HepG2 (cell line): ENCODE measurements around the gene TBX3. TPM values are rescaled to one million over a fixed set of nuclear protein-coding genes. Genes with fewer than 3 reads are reported as not detected.
A peak's percentile ranks its signal among the peaks of the same experiment; 100 is the strongest.

Experiments
- ATAC-seq: fragments of 200-7000 bp; cut with Tn5 transposase; 3 replicates; pipeline ENCODE4 v1.9.1; 2020; ENCODE audit warnings: mild to moderate bottlenecking, moderate library complexity
- BruUV-seq: library from RNA; stranded (reverse); fragments of 400-500 nt; replicated peaks from 2 replicates; lab custom pipeline; 2021; lab: Mats Ljungman, UMichigan
- CTCF ChIA-PET: fragments of 300-600 bp; formaldehyde crosslinking; extraction: SDS; loops from one replicate; lab custom pipeline; 2021; ENCODE audit warnings: low total read pairs, inconsistent platforms, low intra/inter-chr PET ratio; lab: Yijun Ruan, JAX
- POLR2A ChIA-PET: fragments of 350-600 bp; sonication (Branson Sonifier 250); formaldehyde crosslinking; loops from one replicate; lab custom pipeline; 2020; ENCODE audit warnings: antibody characterized with exemption, inconsistent platforms; lab: Yijun Ruan, JAX
- DNase-seq: peaks from one replicate; pipeline ENCODE4 v3.0.0-alpha.2; 2015; ENCODE audit warnings: low spot score
- FAIRE-seq: peaks from 3 replicates; lab custom pipeline; 2011; peaks lifted over from hg19 to GRCh38; lab: Jason Lieb, UNC
- H2AFZ ChIP-seq: one replicate; pipeline ENCODE4 v1.6.1; 2011; ENCODE audit warnings: low read length, inconsistent platforms
- H3K27ac ChIP-seq: fragments of 300-600 bp; 3 replicates; pipeline ENCODE4 v1.8.0; 2011; ENCODE audit warnings: mixed run types, mild to moderate bottlenecking, mixed read lengths, low read length, inconsistent platforms; ENCODE audit not compliant: insufficient read depth; ENCODE audit errors: extremely low read length
- H3K27me3 ChIP-seq, 2 experiments: fragments of 200-600 bp in 1 of 2; 2 replicates in 1 of 2; 3 replicates in 1 of 2; pipeline versions ENCODE4 v1.6.0 to v1.8.0; 2011; ENCODE audit warnings: low read length in 2 of 2, mild to moderate bottlenecking in 2 of 2, moderate library complexity in 2 of 2, inconsistent platforms in 1 of 2; ENCODE audit not compliant: insufficient read depth in 2 of 2, control insufficient read depth in 1 of 2
- H3K36me3 ChIP-seq, 2 experiments: fragments of 200-600 bp in 1 of 2; replicated peaks in 1 of 2; 2 replicates in 1 of 2; 3 replicates in 1 of 2; pipeline versions ENCODE4 v1.5.1 to v1.8.0; 2011; ENCODE audit warnings: low read length in 2 of 2, inconsistent platforms in 1 of 2; ENCODE audit not compliant: insufficient read depth in 2 of 2, control insufficient read depth in 1 of 2
- H3K4me1 ChIP-seq: 2 replicates; pipeline ENCODE4 v1.5.1; 2012; ENCODE audit warnings: low read length, inconsistent platforms; ENCODE audit not compliant: insufficient read depth
- H3K4me2 ChIP-seq: 2 replicates; pipeline ENCODE4 v1.6.0; 2011; ENCODE audit warnings: low read depth, low read length, inconsistent platforms
- H3K4me3 ChIP-seq, 3 experiments: fragments of 200-600 bp in 1 of 3; sonication (generic), shearing (Covaris generic) in 1 of 3; replicated peaks in 1 of 3; 2 replicates each; pipeline ENCODE4 v1.5.1; 2011 to 2016; ENCODE audit warnings: low read length in 3 of 3, inconsistent platforms in 2 of 3, low read depth in 2 of 3, mild to moderate bottlenecking in 2 of 3, control low read depth in 1 of 3, mixed read lengths in 1 of 3; ENCODE audit not compliant: insufficient read depth in 1 of 3
- H3K79me2 ChIP-seq: one replicate; pipeline ENCODE4 v1.6.1; 2011; ENCODE audit warnings: low read length, inconsistent platforms; ENCODE audit not compliant: insufficient read depth
- H3K9ac ChIP-seq: 2 replicates; pipeline ENCODE4 v1.6.0; 2011; ENCODE audit warnings: mild to moderate bottlenecking, low read depth, low read length, inconsistent platforms; ENCODE audit not compliant: insufficient read depth
- H3K9me3 ChIP-seq: 2 replicates; pipeline ENCODE4 v1.5.1; 2012; ENCODE audit warnings: mild to moderate bottlenecking, low read length
- H4K20me1 ChIP-seq: 2 replicates; pipeline ENCODE4 v1.6.0; 2011; ENCODE audit warnings: inconsistent platforms, mild to moderate bottlenecking, low read length, moderate library complexity; ENCODE audit not compliant: insufficient read depth
- GTF3A ChIP-seq: sonication (generic); formaldehyde crosslinking; conservative IDR thresholded peaks from 2 replicates; pipeline ENCODE4 v1.4.0; 2020; ENCODE audit warnings: mild to moderate bottlenecking, missing genetic modification reagents
- HINFP ChIP-seq: sonication (generic); formaldehyde crosslinking; IDR thresholded peaks from 2 replicates; pipeline ENCODE4 v1.4.0; 2020; ENCODE audit warnings: low read depth, mild to moderate bottlenecking, missing genetic modification reagents
- HOXA3 ChIP-seq: sonication (generic); formaldehyde crosslinking; IDR thresholded peaks from 2 replicates; pipeline ENCODE4 v1.5.0; 2020; ENCODE audit warnings: missing genetic modification reagents
- KDM3A ChIP-seq: IDR thresholded peaks from 2 replicates; pipeline ENCODE4 v1.6.1; 2018; ENCODE audit warnings: low read depth, missing compliant biosample characterization
- PAWR ChIP-seq: sonication (generic); formaldehyde crosslinking; IDR thresholded peaks from 2 replicates; pipeline ENCODE4 v1.4.0; 2020; ENCODE audit warnings: missing genetic modification reagents, mild to moderate bottlenecking, borderline replicate concordance
- SOX13 ChIP-seq, 3 experiments: fragments of 450-650 bp in 1 of 3; sonication (generic) in 1 of 3; formaldehyde crosslinking in 1 of 3; IDR thresholded peaks in 2 of 3; conservative IDR thresholded peaks in 1 of 3; 2 replicates each; pipeline versions ENCODE4 v1.5.0 to v1.6.1; 2016 to 2020; ENCODE audit warnings: antibody characterized with exemption in 1 of 3, mild to moderate bottlenecking in 1 of 3, missing compliant biosample characterization in 1 of 3, missing genetic modification reagents in 1 of 3, moderate library complexity in 1 of 3
- SOX5 ChIP-seq: IDR thresholded peaks from 2 replicates; pipeline ENCODE4 v1.6.1; 2016; ENCODE audit warnings: borderline replicate concordance
- TCF7 ChIP-seq: sonication (generic); IDR thresholded peaks from 2 replicates; pipeline ENCODE4 v1.6.1; 2016; ENCODE audit warnings: antibody characterized with exemption, low read depth
- ZNF629 ChIP-seq: sonication (generic); formaldehyde crosslinking; conservative IDR thresholded peaks from 2 replicates; pipeline ENCODE4 v1.5.0; 2020; ENCODE audit warnings: missing genetic modification reagents
- ZNF891 ChIP-seq: sonication (generic); formaldehyde crosslinking; IDR thresholded peaks from 2 replicates; pipeline ENCODE4 v1.5.0; 2020; ENCODE audit warnings: mild to moderate bottlenecking, missing genetic modification reagents
- WGBS: methylation state at CpG from one replicate; pipeline ENCODE4 v1.1.6; 2017; ENCODE audit warnings: low lambda C conversion rate; 5-methylcytosine and 5-hydroxymethylcytosine counted together
- in situ Hi-C: cut with HindIII; loops from 2 replicates; pipeline ENCODE4 v1.10.0; 2017; ENCODE audit warnings: low pct_unique_long_range_greater_than_20kb; ENCODE audit not compliant: extremely low pct_ligation_motif_present
- intact Hi-C: fragments of 100-400 bp; cut with micrococcal nuclease; formaldehyde crosslinking; loops from one replicate; pipeline ENCODE4 v1.10.0; 2022; ENCODE audit not compliant: unreplicated experiment
- polyA plus RNA-seq, 8 experiments: library from polyadenylated mRNA; depleted of rRNA in 3 of 8; stranded (reverse) in 7 of 8; unstranded in 1 of 8; fragments of >200 nt; fragmentation: Illumina TruSeq in 4 of 8; extraction: Trizol in 4 of 8; gene quantifications; 2 replicates each; pipeline versions ENCODE4 v1.2.1 to v1.2.3, GENCODE V29; 2011 to 2016; ENCODE audit warnings: low read depth in 4 of 8, missing spikeins in 1 of 8, mixed read lengths in 1 of 8; ENCODE audit not compliant: insufficient read depth in 1 of 8
- total RNA-seq, 5 experiments: library from RNA; depleted of rRNA; stranded (reverse); fragments of >200 nt; fragmentation: Illumina TruSeq; extraction: Trizol; gene quantifications; 2 replicates each; pipeline ENCODE4 v1.2.3, GENCODE V29; 2016; ENCODE audit warnings: low read depth in 1 of 5
- TF ChIP-seq, protein P1 (sequence below): sonication (generic); formaldehyde crosslinking; IDR thresholded peaks from 2 replicates; pipeline ENCODE4 v1.4.0; 2020; ENCODE audit warnings: missing genetic modification reagents
- TF ChIP-seq, protein P2 (sequence below): sonication (generic); formaldehyde crosslinking; IDR thresholded peaks from 2 replicates; pipeline ENCODE4 v1.8.1; 2023; ENCODE audit warnings: mild to moderate bottlenecking, missing genetic modification reagents, borderline replicate concordance

The TBX3 gene
- total and polyA plus RNA-seq, 2 of the 13 experiments (the other 11 are each of a cell fraction or from before 2014, with no cell fraction given): 27.1 to 42.4 TPM

DNA sequence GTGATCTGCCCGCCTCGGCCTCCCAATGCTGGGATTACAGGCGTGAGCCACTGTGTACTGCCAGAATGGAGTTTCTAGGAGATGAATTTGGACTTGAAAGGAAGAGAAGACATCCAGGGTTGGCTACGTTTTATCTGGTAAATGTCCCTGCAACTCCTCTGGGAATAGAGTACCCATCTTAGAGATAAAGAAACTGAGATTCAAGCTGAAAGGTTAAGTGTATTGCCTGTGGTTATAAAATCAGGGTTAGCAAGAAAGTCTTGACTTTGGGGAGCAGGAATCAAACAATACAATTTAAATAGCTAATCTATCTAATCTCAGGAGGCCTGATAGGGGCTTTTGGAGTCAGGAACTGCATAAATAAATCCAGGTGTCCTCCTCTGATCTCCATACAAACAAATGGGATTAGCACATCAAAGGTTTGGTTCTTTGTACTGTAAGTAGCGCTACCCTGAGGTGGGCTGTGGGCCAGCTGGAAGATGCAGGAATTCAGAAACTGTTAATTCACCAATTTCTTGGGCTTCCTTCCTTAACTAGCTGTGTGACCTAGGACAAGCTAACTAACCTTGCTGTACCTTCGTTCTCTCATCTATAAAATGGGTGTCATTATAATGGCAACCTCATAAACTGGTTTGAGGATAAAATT lies 45.1 kb downstream of the TBX3 start:
- ChIA-PET CTCF (no interaction called here), POLR2A (interaction anchor here (1.3 kb wide), 1 partner anchor 17 kb away, joined by 7 read pairs; no protein-coding TSS in a partner anchor)
- Histone ChIP-seq H3K27ac (no peak overlapping the region), H3K4me1 (peaks cover 48% of the 10 kb centered on the region), H4K20me1 (no peaks in the 10 kb centered on the region), H3K4me3 (no peak overlapping the region), H3K79me2 (no peaks in the 10 kb centered on the region), H3K4me2 (no peak overlapping the region), H2AFZ (no peak overlapping the region), H3K9me3 (no peaks in the 10 kb centered on the region), H3K9ac (no peak overlapping the region), H3K27me3 (no peaks in the 10 kb centered on the region), H3K36me3 (no peaks in the 10 kb centered on the region)
- FAIRE-seq (no peak), DNase-seq (peak; percentile 35), ATAC-seq (no peak)
- BruUV-seq: no TSS peak
- in situ Hi-C loops (no loop called here), intact Hi-C loops (no loop called here)
- no peak for TF ChIP-seq ZNF891 (CRISPR knock-in tag)
- TF ChIP-seq SOX13 (IDR thresholded peaks at IDR 0.05): no peak
- TF ChIP-seq SOX13 (CRISPR knock-in tag; conservative IDR thresholded peaks at IDR 0.05 in 1 of 2, IDR thresholded peaks at IDR 0.05 in 1 of 2): peak in 1 of 2 experiments; percentile 51; a peak in 1 of 4 replicates
- TF ChIP-seq, protein P1, sequence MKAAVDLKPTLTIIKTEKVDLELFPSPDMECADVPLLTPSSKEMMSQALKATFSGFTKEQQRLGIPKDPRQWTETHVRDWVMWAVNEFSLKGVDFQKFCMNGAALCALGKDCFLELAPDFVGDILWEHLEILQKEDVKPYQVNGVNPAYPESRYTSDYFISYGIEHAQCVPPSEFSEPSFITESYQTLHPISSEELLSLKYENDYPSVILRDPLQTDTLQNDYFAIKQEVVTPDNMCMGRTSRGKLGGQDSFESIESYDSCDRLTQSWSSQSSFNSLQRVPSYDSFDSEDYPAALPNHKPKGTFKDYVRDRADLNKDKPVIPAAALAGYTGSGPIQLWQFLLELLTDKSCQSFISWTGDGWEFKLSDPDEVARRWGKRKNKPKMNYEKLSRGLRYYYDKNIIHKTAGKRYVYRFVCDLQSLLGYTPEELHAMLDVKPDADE: no peak
- TF ChIP-seq HOXA3 (CRISPR knock-in tag): no peak
- peak; percentile 63 for TF ChIP-seq TCF7
- TF ChIP-seq PAWR: no peak
- TF ChIP-seq SOX5 (CRISPR knock-in tag): peak; percentile 39; the same call in 1 of the 2 replicates
- TF ChIP-seq ZNF629 (CRISPR knock-in tag): peak; percentile 57
- TF ChIP-seq KDM3A (CRISPR knock-in tag): no peak
- TF ChIP-seq, protein P2, sequence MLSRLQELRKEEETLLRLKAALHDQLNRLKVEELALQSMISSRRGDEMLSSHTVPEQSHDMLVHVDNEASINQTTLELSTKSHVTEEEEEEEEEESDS: no peak
- no peak for TF ChIP-seq GTF3A
- no peak for TF ChIP-seq HINFP (CRISPR knock-in tag)
- WGBS: 85% methylated on average over 6 of the region's 6 CpGs
